Measurements from ENCODE around the gene RAB11FIP2.

The RAB11FIP2 gene

GRCh38 chr10:117994771-117995170, 52.0 kb downstream of the RAB11FIP2 start:
- H3K9ac ChIP-seq (ENCODE audit: low read depth, low read length, poor library complexity, severe bottlenecking) = no peak overlapping the region
- no peak overlapping the region for H2AFZ ChIP-seq (ENCODE audit: low read length)
- TF ChIP-seq EZH2phosphoT487 (IDR thresholded peaks at IDR 0.05; ENCODE audit: borderline replicate concordance) (no peak), CTCF (conservative IDR thresholded peaks at IDR 0.05; ENCODE audit: low read length) (no peak)
- no peaks in the 10 kb centered on the region for H3K9me2 ChIP-seq (replicated peaks; ENCODE audit: low read depth, low read length)
- H3F3A ChIP-seq (ENCODE audit: low read depth) = no peaks in the 10 kb centered on the region
- no peaks in the 10 kb centered on the region for H3K27me3 ChIP-seq (ENCODE audit: insufficient read depth, low read length, poor library complexity, severe bottlenecking)
- no peaks in the 10 kb centered on the region for H3K79me2 ChIP-seq (ENCODE audit: insufficient read depth, low read length)
- H3K9me3 ChIP-seq (ENCODE audit: insufficient read depth, low read depth, low read length) = no peaks in the 10 kb centered on the region
- no peak overlapping the region for H3K4me2 ChIP-seq (ENCODE audit: low read depth, low read length, poor library complexity, severe bottlenecking)
- H3K36me3 ChIP-seq (ENCODE audit: insufficient read depth, low read length) = no peaks in the 10 kb centered on the region
- no peak overlapping the region for H3K4me3 ChIP-seq (ENCODE audit: low read length, poor library complexity, severe bottlenecking)
- no peaks in the 10 kb centered on the region for H3K4me1 ChIP-seq (ENCODE audit: insufficient read depth, low read length, poor library complexity, severe bottlenecking)
- H4K20me1 ChIP-seq (ENCODE audit: insufficient read depth, low read length, poor library complexity, severe bottlenecking) = no peaks in the 10 kb centered on the region

- no peaks in the 10 kb centered on the region for H3K4me1 ChIP-seq (ENCODE audit: insufficient read depth, low read length, poor library complexity, severe bottlenecking)
- H3K9me3 ChIP-seq (ENCODE audit: insufficient read depth, low read depth, low read length) = no peaks in the 10 kb centered on the region
- no peaks in the 10 kb centered on the region for H3K79me2 ChIP-seq (ENCODE audit: insufficient read depth, low read length)
- H3K4me3 ChIP-seq (ENCODE audit: low read length, poor library complexity, severe bottlenecking) = no peak overlapping the region
- H2AFZ ChIP-seq (ENCODE audit: low read length) = no peak overlapping the region
- no peaks in the 10 kb centered on the region for H4K20me1 ChIP-seq (ENCODE audit: insufficient read depth, low read length, poor library complexity, severe bottlenecking)
- H3K27me3 ChIP-seq (ENCODE audit: insufficient read depth, low read length, poor library complexity, severe bottlenecking) = no peaks in the 10 kb centered on the region
- H3K4me2 ChIP-seq (ENCODE audit: low read depth, low read length, poor library complexity, severe bottlenecking) = no peak overlapping the region
- no peak overlapping the region for H3K9ac ChIP-seq (ENCODE audit: low read depth, low read length, poor library complexity, severe bottlenecking)
- TF ChIP-seq CTCF (conservative IDR thresholded peaks at IDR 0.05; ENCODE audit: low read length) (no peak), EZH2phosphoT487 (IDR thresholded peaks at IDR 0.05; ENCODE audit: borderline replicate concordance) (no peak)
- H3K9me2 ChIP-seq (replicated peaks; ENCODE audit: low read depth, low read length) = no peaks in the 10 kb centered on the region
- H3K36me3 ChIP-seq (ENCODE audit: insufficient read depth, low read length) = no peaks in the 10 kb centered on the region
- no peaks in the 10 kb centered on the region for H3F3A ChIP-seq (ENCODE audit: low read depth)
These were observed 53.6 kb downstream of the RAB11FIP2 start for GRCh38 chr10:117993166-117993565.

GRCh38 chr10:117991701-117992100, 55.0 kb downstream of the RAB11FIP2 start:
- H3K27me3 ChIP-seq (ENCODE audit: insufficient read depth, low read length, poor library complexity, severe bottlenecking) = no peaks in the 10 kb centered on the region
- H3K79me2 ChIP-seq (ENCODE audit: insufficient read depth, low read length) = no peaks in the 10 kb centered on the region
- H3K9ac ChIP-seq (ENCODE audit: low read depth, low read length, poor library complexity, severe bottlenecking) = no peak overlapping the region
- no peak overlapping the region for H3K4me2 ChIP-seq (ENCODE audit: low read depth, low read length, poor library complexity, severe bottlenecking)
- no peaks in the 10 kb centered on the region for H3F3A ChIP-seq (ENCODE audit: low read depth)
- no peaks in the 10 kb centered on the region for H4K20me1 ChIP-seq (ENCODE audit: insufficient read depth, low read length, poor library complexity, severe bottlenecking)
- TF ChIP-seq EZH2phosphoT487 (IDR thresholded peaks at IDR 0.05; ENCODE audit: borderline replicate concordance) = no peak
- no peak overlapping the region for H2AFZ ChIP-seq (ENCODE audit: low read length)
- no peaks in the 10 kb centered on the region for H3K9me2 ChIP-seq (replicated peaks; ENCODE audit: low read depth, low read length)
- H3K4me1 ChIP-seq (ENCODE audit: insufficient read depth, low read length, poor library complexity, severe bottlenecking) = no peaks in the 10 kb centered on the region
- no peaks in the 10 kb centered on the region for H3K36me3 ChIP-seq (ENCODE audit: insufficient read depth, low read length)
- H3K9me3 ChIP-seq (ENCODE audit: insufficient read depth, low read depth, low read length) = no peaks in the 10 kb centered on the region
- no peak overlapping the region for H3K4me3 ChIP-seq (ENCODE audit: low read length, poor library complexity, severe bottlenecking)

GRCh38 chr10:117989962-117990361, 56.8 kb downstream of the RAB11FIP2 start:
- Histone ChIP-seq H3K4me3 (ENCODE audit: low read length, poor library complexity, severe bottlenecking) (no peak overlapping the region), H3K4me2 (ENCODE audit: low read depth, low read length, poor library complexity, severe bottlenecking) (no peak overlapping the region), H3K79me2 (ENCODE audit: insufficient read depth, low read length) (no peaks in the 10 kb centered on the region), H3K9me2 (replicated peaks; ENCODE audit: low read depth, low read length) (no peaks in the 10 kb centered on the region), H2AFZ (ENCODE audit: low read length) (no peak overlapping the region), H3K9me3 (ENCODE audit: insufficient read depth, low read depth, low read length) (no peaks in the 10 kb centered on the region), H4K20me1 (ENCODE audit: insufficient read depth, low read length, poor library complexity, severe bottlenecking) (no peaks in the 10 kb centered on the region), H3F3A (ENCODE audit: low read depth) (no peaks in the 10 kb centered on the region), H3K4me1 (ENCODE audit: insufficient read depth, low read length, poor library complexity, severe bottlenecking) (no peaks in the 10 kb centered on the region), H3K9ac (ENCODE audit: low read depth, low read length, poor library complexity, severe bottlenecking) (no peak overlapping the region), H3K36me3 (ENCODE audit: insufficient read depth, low read length) (no peaks in the 10 kb centered on the region), H3K27me3 (ENCODE audit: insufficient read depth, low read length, poor library complexity, severe bottlenecking) (no peaks in the 10 kb centered on the region)
- TF ChIP-seq EZH2phosphoT487 (IDR thresholded peaks at IDR 0.05; ENCODE audit: borderline replicate concordance) (no peak), CTCF (conservative IDR thresholded peaks at IDR 0.05; ENCODE audit: low read length) (no peak)

Data from Loucy (cell line).